Tibial artery (tissue), 4 donors: ENCODE measurements around the gene NTN5.

Source experiments
- DNase-seq, 2 donors: peaks; one replicate each; pipeline ENCODE4 v3.0.0-alpha.2; 2019
- H3K27ac ChIP-seq, 2 donors: fragments of 200-600 bp; sonication (generic) in 1 of 2; 1 replicate in 1 of 2; 2 replicates in 1 of 2; pipeline ENCODE4 v1.5.1; 2018 to 2019; ENCODE audit warnings: mild to moderate bottlenecking in 1 of 2
- H3K27me3 ChIP-seq, 2 donors: fragments of 200-600 bp; sonication (generic) in 1 of 2; one replicate each; pipeline versions ENCODE4 v1.5.1 to v1.6.0; 2016 to 2019
- H3K36me3 ChIP-seq, 3 donors: fragments of 200-600 bp; sonication (generic) in 2 of 3; one replicate each; pipeline ENCODE4 v1.5.1; 2016 to 2019; ENCODE audit warnings: mild to moderate bottlenecking in 2 of 3
- H3K4me1 ChIP-seq, 4 donors: fragments of 200-600 bp; sonication (generic) in 2 of 4; 1 replicate in 3 of 4; 2 replicates in 1 of 4; pipeline ENCODE4 v1.5.1; 2016 to 2019
- H3K4me3 ChIP-seq, 2 donors: fragments of 200-600 bp; sonication (generic) in 1 of 2; 1 replicate in 1 of 2; 2 replicates in 1 of 2; pipeline ENCODE4 v1.5.1; 2018 to 2019; ENCODE audit warnings: mild to moderate bottlenecking in 2 of 2
- H3K9me3 ChIP-seq, 3 donors: fragments of 200-600 bp; sonication (generic) in 1 of 3; one replicate each; pipeline ENCODE4 v1.5.1; 2016 to 2019
- CTCF ChIP-seq, 2 experiments: fragments of 200-600 bp in 1 of 2; fragments of 450-650 bp in 1 of 2; IDR thresholded peaks; one replicate each; pipeline ENCODE4 v1.5.1; 2017 to 2019; ENCODE audit warnings: antibody characterized with exemption in 2 of 2, mild to moderate bottlenecking in 1 of 2, moderate library complexity in 1 of 2
- intact Hi-C: fragments of 100-400 bp; cut with DNase I; formaldehyde crosslinking; loops from one replicate; pipeline ENCODE4 v1.15.0; 2023; ENCODE audit warnings: low total_unique reads

Gene NTN5

GRCh38 chr19:48713864-48714755 lies 41.3 kb upstream of the NTN5 start:
- Histone ChIP-seq H3K27ac (peak overlapping the region; percentile 74 to 82), H3K4me3 (peak overlapping the region; percentile 57 to 73), H3K4me1 (peaks cover 4 to 47% (median 41%) of the 10 kb centered on the region in 4 donors), H3K9me3 (no peaks in the 10 kb centered on the region), H3K27me3 (no peaks in the 10 kb centered on the region), H3K36me3 (no peaks in the 10 kb centered on the region)
- peak; percentile 99 to 100 for DNase-seq
- TF ChIP-seq CTCF (IDR thresholded peaks at IDR 0.05) = no peak
- intact Hi-C loops = no loop called here

- Histone ChIP-seq H3K9me3 (no peaks in the 10 kb centered on the region), H3K4me3 (peak overlapping the region; percentile 57 to 73), H3K36me3 (no peaks in the 10 kb centered on the region), H3K27me3 (no peaks in the 10 kb centered on the region), H3K27ac (peak overlapping the region; percentile 72 to 74), H3K4me1 (peaks cover 4 to 41% (median 37%) of the 10 kb centered on the region in 4 donors)
- intact Hi-C loops = no loop called here
- no peak for DNase-seq
- no peak for TF ChIP-seq CTCF (IDR thresholded peaks at IDR 0.05)
These were observed 40.4 kb upstream of the NTN5 start for GRCh38 chr19:48713041-48713863.

- intact Hi-C loops = no loop called here
- no peaks in the 10 kb centered on the region for H3K36me3 ChIP-seq
- H3K9me3 ChIP-seq = no peaks in the 10 kb centered on the region
- H3K4me3 ChIP-seq = no peak overlapping the region
- peaks cover 4 to 27% (median 26%) of the 10 kb centered on the region in 4 donors for H3K4me1 ChIP-seq
- no peak for TF ChIP-seq CTCF (IDR thresholded peaks at IDR 0.05)
- no peak overlapping the region for H3K27ac ChIP-seq
- no peak for DNase-seq
- no peaks in the 10 kb centered on the region for H3K27me3 ChIP-seq
These were observed 38.4 kb upstream of the NTN5 start for GRCh38 chr19:48711106-48711662.

- no peak overlapping the region for H3K4me3 ChIP-seq
- TF ChIP-seq CTCF (IDR thresholded peaks at IDR 0.05) = no peak
These were observed 35.7 kb upstream of the NTN5 start for GRCh38 chr19:48708471-48708870.

GRCh38 chr19:48705431-48705830 lies 32.6 kb upstream of the NTN5 start:
- no peaks in the 10 kb centered on the region for H3K27me3 ChIP-seq
- no peak overlapping the region for H3K4me3 ChIP-seq

More at GRCh38 chr19:48708471-48708870, 35.7 kb upstream of the NTN5 start:
- Histone ChIP-seq H3K9me3 (no peaks in the 10 kb centered on the region), H3K27me3 (no peaks in the 10 kb centered on the region), H3K27ac (no peak overlapping the region), H3K4me1 (peaks cover 0 to 8% (median 6%) of the 10 kb centered on the region in 4 donors), H3K36me3 (peaks cover 0 to 5% (median 0%) of the 10 kb centered on the region in 3 donors)
- DNase-seq = no peak
- intact Hi-C loops = no loop called here

More at GRCh38 chr19:48705431-48705830, 32.6 kb upstream of the NTN5 start:
- Histone ChIP-seq H3K4me1 (no peaks in the 10 kb centered on the region), H3K9me3 (no peaks in the 10 kb centered on the region), H3K36me3 (peaks cover 0 to 28% (median 0%) of the 10 kb centered on the region in 3 donors), H3K27ac (no peak overlapping the region)
- no peak for DNase-seq
- TF ChIP-seq CTCF (IDR thresholded peaks at IDR 0.05) = no peak
- intact Hi-C loops = no loop called here
